ENCODE measurements around the gene LTBP1.

LTBP1 gene

GRCh38 chr2:33022989-33023727 is 76.4 kb downstream of the LTBP1 start:
- no peak for TF ChIP-seq CTCF (IDR thresholded peaks at IDR 0.05; ENCODE audit: low read depth, low read length, missing control alignments)
- H3K4me3 ChIP-seq (ENCODE audit: low read depth, low read length): no peak overlapping the region
- DNase-seq (ENCODE audit: low read depth): peak; percentile 68
- in situ Hi-C loops (cut with HindIII; ENCODE audit: low sequenced_read_pairs): no loop called here

- in situ Hi-C loops (cut with HindIII; ENCODE audit: low sequenced_read_pairs): no loop called here
- no peak overlapping the region for H3K4me3 ChIP-seq (ENCODE audit: low read depth, low read length)
- TF ChIP-seq CTCF (IDR thresholded peaks at IDR 0.05; ENCODE audit: low read depth, low read length, missing control alignments): no peak
- no peak for DNase-seq (ENCODE audit: low read depth)
Measured at GRCh38 chr2:33023728-33024500, 77.2 kb downstream of the LTBP1 start.

- H3K4me3 ChIP-seq (ENCODE audit: low read depth, low read length): no peak overlapping the region
- DNase-seq (ENCODE audit: low read depth): no peak
- in situ Hi-C loops (cut with HindIII; ENCODE audit: low sequenced_read_pairs): loop anchor here (25.0 kb wide), 1 partner anchor 563 kb away; the partner anchor contains the start of gene FAM98A
- TF ChIP-seq CTCF (IDR thresholded peaks at IDR 0.05; ENCODE audit: low read depth, low read length, missing control alignments): no peak
Measured at GRCh38 chr2:33024758-33025157, 78.0 kb downstream of the LTBP1 start.

- no peak for TF ChIP-seq CTCF (IDR thresholded peaks at IDR 0.05; ENCODE audit: low read depth, low read length, missing control alignments)
- H3K4me3 ChIP-seq (ENCODE audit: low read depth, low read length): no peak overlapping the region
- in situ Hi-C loops (cut with HindIII; ENCODE audit: low sequenced_read_pairs): loop anchor here (25.0 kb wide), 1 partner anchor 558 kb away; the partner anchor contains the start of gene FAM98A
- DNase-seq (ENCODE audit: low read depth): no peak
Measured at GRCh38 chr2:33029459-33029858, 82.7 kb downstream of the LTBP1 start.

- DNase-seq (ENCODE audit: low read depth): no peak
- TF ChIP-seq CTCF (IDR thresholded peaks at IDR 0.05; ENCODE audit: low read depth, low read length, missing control alignments): no peak
- in situ Hi-C loops (cut with HindIII; ENCODE audit: low sequenced_read_pairs): loop anchor here (25.0 kb wide), 1 partner anchor 557 kb away; the partner anchor contains the start of gene FAM98A
- H3K4me3 ChIP-seq (ENCODE audit: low read depth, low read length): no peak overlapping the region
Measured at GRCh38 chr2:33029926-33030325, 83.2 kb downstream of the LTBP1 start.

GRCh38 chr2:33030326-33030725 is 83.6 kb downstream of the LTBP1 start:
- no peak overlapping the region for H3K4me3 ChIP-seq (ENCODE audit: low read depth, low read length)
- in situ Hi-C loops (cut with HindIII; ENCODE audit: low sequenced_read_pairs): loop anchor here (25.0 kb wide), 1 partner anchor 557 kb away; the partner anchor contains the start of gene FAM98A
- no peak for DNase-seq (ENCODE audit: low read depth)
- TF ChIP-seq CTCF (IDR thresholded peaks at IDR 0.05; ENCODE audit: low read depth, low read length, missing control alignments): no peak

Data from astrocyte of the cerebellum (primary cell).